Lung (tissue), 12 donors: ENCODE measurements around the gene NAGPA. TPM values are rescaled to one million over a fixed set of nuclear protein-coding genes. Genes with fewer than 3 reads are reported as not detected.

Experiments
- ATAC-seq: fragments of 200-7000 bp; cut with Tn5 transposase; one replicate; pipeline ENCODE4 v1.9.1; 2020; ENCODE audit warnings: moderate number of reproducible peaks; ENCODE audit not compliant: insufficient read depth, low FRiP score
- DNase-seq, 3 donors: peaks; one replicate each; pipeline ENCODE4 v3.0.0-alpha.2; 2013 to 2017
- H3K27ac ChIP-seq, 2 donors: one replicate each; pipeline ENCODE4 v1.5.1; 2013; ENCODE audit warnings: mild to moderate bottlenecking in 2 of 2, moderate library complexity in 2 of 2, control low read depth in 1 of 2, inconsistent platforms in 1 of 2, low read depth in 1 of 2, low read length in 1 of 2
- H3K27me3 ChIP-seq, 3 donors: one replicate each; pipeline ENCODE4 v1.5.1; 2013; ENCODE audit warnings: low read length in 2 of 3; ENCODE audit not compliant: control insufficient read depth in 3 of 3, insufficient read depth in 3 of 3
- H3K36me3 ChIP-seq, 4 donors: one replicate each; pipeline ENCODE4 v1.5.1; 2013; ENCODE audit warnings: low read length in 4 of 4, mild to moderate bottlenecking in 1 of 4, moderate library complexity in 1 of 4; ENCODE audit not compliant: control insufficient read depth in 4 of 4, insufficient read depth in 4 of 4
- H3K4me1 ChIP-seq, 5 donors: one replicate each; pipeline ENCODE4 v1.5.1; 2013; ENCODE audit warnings: low read length in 5 of 5, mild to moderate bottlenecking in 2 of 5, moderate library complexity in 1 of 5; ENCODE audit not compliant: control insufficient read depth in 5 of 5, insufficient read depth in 5 of 5
- H3K4me3 ChIP-seq: one replicate; pipeline ENCODE4 v1.5.1; 2013; ENCODE audit warnings: mild to moderate bottlenecking, control low read depth, moderate library complexity
- H3K9ac ChIP-seq, 2 donors: one replicate each; pipeline ENCODE4 v1.5.1; 2013; ENCODE audit warnings: low read length in 2 of 2, control low read depth in 1 of 2; ENCODE audit not compliant: insufficient read depth in 1 of 2
- H3K9me3 ChIP-seq, 4 donors: one replicate each; pipeline ENCODE4 v1.5.1; 2013; ENCODE audit warnings: low read length in 3 of 4, mild to moderate bottlenecking in 1 of 4, moderate library complexity in 1 of 4; ENCODE audit not compliant: control insufficient read depth in 4 of 4, insufficient read depth in 3 of 4
- CTCF ChIP-seq: IDR thresholded peaks from 2 replicates; pipeline ENCODE4 v1.5.1; 2012; ENCODE audit warnings: mild to moderate bottlenecking; ENCODE audit errors: control extremely low read depth, extremely low read depth
- WGBS, 2 donors: extraction: QIAGEN DNeasy Blood & Tissue Kit; methylation state at CpG; one replicate each; pipeline ENCODE4 v1.1.7; 2013; 5-methylcytosine and 5-hydroxymethylcytosine counted together
- polyA plus RNA-seq, 2 donors: library from polyadenylated mRNA; stranded (reverse); fragments of 200-250 nt; gene quantifications; one replicate each; pipeline ENCODE4 v1.2.1, GENCODE V29; 2013
- total RNA-seq, 2 donors: library from RNA; depleted of rRNA in 1 of 2; stranded (reverse); fragments of >200 nt in 1 of 2; gene quantifications; one replicate each; pipeline ENCODE4 v1.2.1, GENCODE V29; 2014 to 2021
- donor health status: control.
- donor health status: control.
- donor health status: Bipolar disorder and iron deficiency.
- donor health status: healthy.
- donor health status: DM: yes; HTN: yes; CAD: no.

The NAGPA gene
- total and polyA plus RNA-seq, 4 donors = 7.8 to 20.3 (median 12.5) TPM

GRCh38 chr16:5032748-5033167, 977 bp downstream of the NAGPA start:
- Histone ChIP-seq H3K9ac (no peak overlapping the region), H3K4me1 (peaks cover 5 to 16% (median 7%) of the 10 kb centered on the region in 5 donors), H3K9me3 (no peaks in the 10 kb centered on the region), H3K27me3 (no peaks in the 10 kb centered on the region), H3K27ac (no peak overlapping the region), H3K4me3 (peak overlapping the region; percentile 97), H3K36me3 (peaks cover 0 to 12% (median 0%) of the 10 kb centered on the region in 4 donors)
- DNase-seq (no peak), ATAC-seq (no peak)
- 40 to 45% methylated on average over 12 of the region's 12 CpGs for WGBS, 2 donors
- no peak for TF ChIP-seq CTCF

GRCh38 chr16:5031601-5032000, 2.1 kb downstream of the NAGPA start:
- Histone ChIP-seq H3K27me3 (no peaks in the 10 kb centered on the region), H3K27ac (no peak overlapping the region), H3K4me1 (peaks cover 5 to 16% (median 7%) of the 10 kb centered on the region in 5 donors), H3K9me3 (no peaks in the 10 kb centered on the region), H3K9ac (no peak overlapping the region), H3K36me3 (peaks cover 0 to 16% (median 0%) of the 10 kb centered on the region in 4 donors), H3K4me3 (no peak overlapping the region)
- 88 to 91% methylated on average over 7 of the region's 7 CpGs for WGBS, 2 donors
- ATAC-seq = no peak
- no peak for TF ChIP-seq CTCF
- DNase-seq = no peak

- DNase-seq = no peak
- TF ChIP-seq CTCF = no peak
Measured at GRCh38 chr16:5030251-5030870, 3.4 kb downstream of the NAGPA start.

GRCh38 chr16:5028950-5029475, 4.7 kb downstream of the NAGPA start:
- ATAC-seq = no peak
- no peak for DNase-seq
- Histone ChIP-seq H3K9me3 (no peaks in the 10 kb centered on the region), H3K4me3 (no peak overlapping the region), H3K36me3 (peaks cover 0 to 21% (median 0%) of the 10 kb centered on the region in 4 donors), H3K4me1 (peaks cover under 1 to 9% (median 5%) of the 10 kb centered on the region in 5 donors), H3K27ac (no peak overlapping the region), H3K9ac (no peak overlapping the region), H3K27me3 (no peaks in the 10 kb centered on the region)
- WGBS, 2 donors = 92 to 93% methylated on average over 18 of the region's 18 CpGs
- TF ChIP-seq CTCF = no peak

More at GRCh38 chr16:5030251-5030870, 3.4 kb downstream of the NAGPA start:
- Histone ChIP-seq H3K4me3 (no peak overlapping the region), H3K9me3 (no peaks in the 10 kb centered on the region), H3K4me1 (peaks cover 5 to 16% (median 7%) of the 10 kb centered on the region in 5 donors), H3K27me3 (no peaks in the 10 kb centered on the region), H3K36me3 (peaks cover 0 to 16% (median 0%) of the 10 kb centered on the region in 4 donors), H3K27ac (no peak overlapping the region), H3K9ac (no peak overlapping the region)
- no peak for ATAC-seq
- 87 to 91% methylated on average over 12 of the region's 12 CpGs for WGBS, 2 donors
